Parathyroid adenoma (tissue), 2 donors: ENCODE measurements around the gene ADAMTS20.

ENCODE experiments used
- H2AFZ ChIP-seq: fragments of 300-600 bp; sonication (generic); one replicate; pipeline ENCODE4 v1.7.0; 2017; ENCODE audit warnings: antibody characterized with exemption, mild to moderate bottlenecking
- H3K27ac ChIP-seq: fragments of 300-600 bp; sonication (generic); one replicate; pipeline ENCODE4 v1.7.0; 2017
- H3K27me3 ChIP-seq: fragments of 300-600 bp; sonication (generic); one replicate; pipeline ENCODE4 v1.7.0; 2017; ENCODE audit warnings: low read length; ENCODE audit not compliant: control insufficient read depth, insufficient read depth
- H3K36me3 ChIP-seq: fragments of 300-600 bp; sonication (generic); one replicate; pipeline ENCODE4 v1.7.0; 2017; ENCODE audit warnings: low read length; ENCODE audit not compliant: control insufficient read depth, insufficient read depth
- H3K4me1 ChIP-seq: fragments of 300-600 bp; sonication (generic); one replicate; pipeline ENCODE4 v1.7.0; 2017; ENCODE audit warnings: control low read depth
- H3K4me2 ChIP-seq: fragments of 300-600 bp; sonication (generic); one replicate; pipeline ENCODE4 v1.7.0; 2017; ENCODE audit warnings: low read length
- H3K4me3 ChIP-seq: fragments of 300-600 bp; sonication (generic); one replicate; pipeline ENCODE4 v1.7.0; 2017; ENCODE audit warnings: low read depth, low read length
- H3K79me2 ChIP-seq: fragments of 300-600 bp; sonication (generic); one replicate; pipeline ENCODE4 v1.7.0; 2017; ENCODE audit warnings: control low read depth
- H3K9ac ChIP-seq: fragments of 300-600 bp; sonication (generic); one replicate; pipeline ENCODE4 v1.7.0; 2017; ENCODE audit warnings: mild to moderate bottlenecking
- H3K9me3 ChIP-seq: fragments of 300-600 bp; sonication (generic); one replicate; pipeline ENCODE4 v1.7.0; 2017; ENCODE audit warnings: low read length; ENCODE audit not compliant: control insufficient read depth
- TF ChIP-seq, protein P1 (sequence below): fragments of 300-600 bp; sonication (generic); IDR thresholded peaks from one replicate; pipeline ENCODE4 v1.7.0; 2017; ENCODE audit warnings: antibody characterized with exemption, mild to moderate bottlenecking
- donor health status: primary hyperparathyroidism.

The ADAMTS20 gene

DNA sequence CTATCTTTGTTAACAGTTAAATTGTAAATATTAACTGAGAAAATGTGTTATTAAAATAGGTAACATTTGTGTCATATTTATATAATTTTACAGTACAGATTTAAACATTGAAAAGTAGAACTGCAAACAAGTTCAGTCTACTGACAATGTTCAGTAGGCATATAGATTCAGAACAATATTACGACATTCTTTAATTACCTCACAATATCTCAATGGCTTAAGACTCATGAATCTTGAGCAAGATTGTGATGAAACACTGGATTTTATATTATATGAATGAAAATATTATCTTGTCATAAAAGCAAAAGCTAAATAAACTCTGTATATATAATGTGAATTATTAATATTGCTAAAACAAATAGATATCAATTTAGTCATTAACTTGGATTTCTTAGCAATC is 194.9 kb downstream of the ADAMTS20 start:
- no peak overlapping the region for H3K9ac ChIP-seq
- no peaks in the 10 kb centered on the region for H3K4me1 ChIP-seq
- no peaks in the 10 kb centered on the region for H3K27me3 ChIP-seq
- H3K27ac ChIP-seq: no peak overlapping the region
- H3K4me2 ChIP-seq: no peak overlapping the region
- no peaks in the 10 kb centered on the region for H3K9me3 ChIP-seq
- H3K79me2 ChIP-seq: no peaks in the 10 kb centered on the region
- H3K4me3 ChIP-seq: no peak overlapping the region
- TF ChIP-seq, protein P1, sequence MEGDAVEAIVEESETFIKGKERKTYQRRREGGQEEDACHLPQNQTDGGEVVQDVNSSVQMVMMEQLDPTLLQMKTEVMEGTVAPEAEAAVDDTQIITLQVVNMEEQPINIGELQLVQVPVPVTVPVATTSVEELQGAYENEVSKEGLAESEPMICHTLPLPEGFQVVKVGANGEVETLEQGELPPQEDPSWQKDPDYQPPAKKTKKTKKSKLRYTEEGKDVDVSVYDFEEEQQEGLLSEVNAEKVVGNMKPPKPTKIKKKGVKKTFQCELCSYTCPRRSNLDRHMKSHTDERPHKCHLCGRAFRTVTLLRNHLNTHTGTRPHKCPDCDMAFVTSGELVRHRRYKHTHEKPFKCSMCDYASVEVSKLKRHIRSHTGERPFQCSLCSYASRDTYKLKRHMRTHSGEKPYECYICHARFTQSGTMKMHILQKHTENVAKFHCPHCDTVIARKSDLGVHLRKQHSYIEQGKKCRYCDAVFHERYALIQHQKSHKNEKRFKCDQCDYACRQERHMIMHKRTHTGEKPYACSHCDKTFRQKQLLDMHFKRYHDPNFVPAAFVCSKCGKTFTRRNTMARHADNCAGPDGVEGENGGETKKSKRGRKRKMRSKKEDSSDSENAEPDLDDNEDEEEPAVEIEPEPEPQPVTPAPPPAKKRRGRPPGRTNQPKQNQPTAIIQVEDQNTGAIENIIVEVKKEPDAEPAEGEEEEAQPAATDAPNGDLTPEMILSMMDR: no peak
- H3K36me3 ChIP-seq: no peaks in the 10 kb centered on the region
- no peak overlapping the region for H2AFZ ChIP-seq

DNA sequence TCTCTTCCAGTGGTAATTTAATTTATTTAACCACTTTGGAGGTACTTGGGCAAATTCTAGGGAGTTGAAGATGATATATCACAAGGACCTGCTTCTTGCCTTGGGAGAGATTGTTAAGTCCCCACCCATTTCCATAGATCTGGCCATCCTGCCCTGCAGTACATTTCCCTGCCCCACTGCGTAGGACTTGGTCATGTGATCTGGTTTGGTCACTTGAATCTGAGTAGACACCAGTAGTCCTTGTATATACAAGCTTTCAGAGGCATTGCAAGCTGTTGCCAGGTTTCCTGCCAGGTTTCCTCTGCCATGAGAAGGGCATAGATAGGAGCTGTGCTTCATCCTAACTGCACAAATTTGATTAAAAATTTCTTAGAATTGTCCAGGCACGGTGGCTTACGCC is 200.0 kb downstream of the ADAMTS20 start:
- H3K27ac ChIP-seq: no peak overlapping the region
- no peaks in the 10 kb centered on the region for H3K36me3 ChIP-seq
- no peaks in the 10 kb centered on the region for H3K27me3 ChIP-seq
- H3K4me2 ChIP-seq: no peak overlapping the region
- no peaks in the 10 kb centered on the region for H3K9me3 ChIP-seq
- TF ChIP-seq, protein P1: no peak
- H2AFZ ChIP-seq: no peak overlapping the region
- H3K4me1 ChIP-seq: no peaks in the 10 kb centered on the region
- H3K4me3 ChIP-seq: no peak overlapping the region
- H3K9ac ChIP-seq: no peak overlapping the region
- H3K79me2 ChIP-seq: no peaks in the 10 kb centered on the region

DNA sequence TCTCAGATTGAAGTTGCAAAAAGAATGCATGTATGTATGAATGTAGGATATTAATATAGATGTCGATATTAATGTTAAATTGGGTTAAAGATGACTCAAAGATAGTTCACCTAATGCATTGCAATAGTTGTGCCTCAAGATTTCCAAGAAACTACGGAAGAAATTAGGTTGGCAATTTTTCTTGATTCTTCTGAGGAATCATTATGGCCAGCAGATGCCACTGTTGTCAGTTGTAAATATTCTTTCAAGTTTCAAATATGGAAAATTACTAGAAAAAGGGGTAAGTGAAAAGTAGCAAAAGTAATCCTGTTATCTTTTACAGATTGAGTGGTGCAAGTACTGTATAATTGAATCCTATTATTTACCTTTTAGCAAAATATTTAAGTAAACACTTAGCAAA is 202.1 kb downstream of the ADAMTS20 start:
- Histone ChIP-seq H3K4me3 (no peak overlapping the region), H3K9ac (no peak overlapping the region), H3K27ac (no peak overlapping the region), H3K4me1 (no peaks in the 10 kb centered on the region), H3K36me3 (no peaks in the 10 kb centered on the region), H3K79me2 (no peaks in the 10 kb centered on the region), H3K4me2 (no peak overlapping the region), H3K9me3 (no peaks in the 10 kb centered on the region), H3K27me3 (no peaks in the 10 kb centered on the region), H2AFZ (no peak overlapping the region)
- TF ChIP-seq, protein P1: peak; percentile 46

DNA sequence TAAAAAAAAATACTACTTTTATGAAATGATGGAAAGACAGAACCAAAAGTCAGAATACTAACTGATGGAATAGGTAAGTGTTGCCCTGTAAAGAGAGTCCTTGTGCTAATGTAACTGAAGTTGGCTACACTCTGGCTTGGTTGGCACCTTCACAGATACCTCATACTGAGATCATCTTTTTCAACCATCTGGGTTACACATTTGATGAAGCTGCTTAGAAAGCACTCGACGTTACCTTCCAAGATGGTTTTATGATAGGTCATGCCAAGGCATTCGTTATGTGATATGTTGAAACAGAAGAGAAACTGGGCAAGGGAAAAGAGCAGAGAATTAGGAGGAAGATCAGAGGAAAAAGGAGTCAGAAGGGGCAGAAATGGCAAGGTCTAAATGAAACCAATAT is 203.8 kb downstream of the ADAMTS20 start:
- H3K4me1 ChIP-seq: no peaks in the 10 kb centered on the region
- H3K9me3 ChIP-seq: no peaks in the 10 kb centered on the region
- H3K27me3 ChIP-seq: no peaks in the 10 kb centered on the region
- no peaks in the 10 kb centered on the region for H3K36me3 ChIP-seq
- no peak overlapping the region for H3K4me3 ChIP-seq
- no peak overlapping the region for H3K4me2 ChIP-seq
- H3K27ac ChIP-seq: no peak overlapping the region
- no peak overlapping the region for H3K9ac ChIP-seq
- TF ChIP-seq, protein P1: no peak
- no peaks in the 10 kb centered on the region for H3K79me2 ChIP-seq
- no peak overlapping the region for H2AFZ ChIP-seq

DNA sequence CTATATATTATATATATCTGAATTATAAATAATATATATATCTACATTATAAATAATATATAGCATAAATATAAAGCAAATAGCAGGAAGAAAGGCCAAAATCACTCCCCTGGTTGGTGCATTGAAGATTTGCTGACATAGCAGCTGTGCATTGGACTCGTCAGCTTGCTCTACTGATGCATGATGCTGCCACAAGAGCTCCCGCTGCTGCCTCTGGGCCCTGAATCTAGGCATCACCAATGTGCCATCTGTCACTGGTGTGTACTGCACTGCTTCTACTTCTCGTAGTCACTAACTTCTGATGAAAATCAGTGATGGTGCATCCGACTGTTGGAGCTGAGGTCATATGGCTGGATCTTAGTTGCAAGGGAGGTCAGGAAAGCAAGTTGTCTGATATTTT is 205.0 kb downstream of the ADAMTS20 start:
- Histone ChIP-seq H2AFZ (no peak overlapping the region), H3K79me2 (no peaks in the 10 kb centered on the region), H3K27me3 (no peaks in the 10 kb centered on the region), H3K4me3 (no peak overlapping the region), H3K4me1 (no peaks in the 10 kb centered on the region), H3K27ac (no peak overlapping the region), H3K9ac (no peak overlapping the region), H3K36me3 (no peaks in the 10 kb centered on the region), H3K4me2 (no peak overlapping the region), H3K9me3 (no peaks in the 10 kb centered on the region)
- TF ChIP-seq, protein P1: no peak
